K562 (cell line): ENCODE data around the gene ZMIZ1. TPM values are rescaled to one million over a fixed set of nuclear protein-coding genes. Genes with fewer than 3 reads are reported as not detected.

ENCODE experiments used
- ATAC-seq: fragments of 200-7000 bp; cut with Tn5 transposase; 3 replicates; pipeline ENCODE4 v1.9.1; 2020; ENCODE audit warnings: moderate library complexity
- BruUV-seq: library from RNA; stranded (reverse); fragments of 400-500 nt; replicated peaks from 2 replicates; lab custom pipeline; 2021; lab: Mats Ljungman, UMichigan
- CTCF ChIA-PET: fragments of 300-600 bp; formaldehyde crosslinking; extraction: SDS; loops from one replicate; lab custom pipeline; 2021; ENCODE audit warnings: low intra/inter-chr PET ratio; lab: Yijun Ruan, JAX
- POLR2A ChIA-PET: fragments of 300-600, 350-650 bp; sonication (Branson Sonifier 250); formaldehyde crosslinking; extraction: SDS; loops from one replicate; lab custom pipeline; 2021; ENCODE audit warnings: antibody characterized with exemption, inconsistent platforms; lab: Yijun Ruan, JAX
- DNase-seq, 4 experiments: peaks; one replicate each; pipeline versions ENCODE4 v3.0.0 to v3.0.0-alpha.2; 2011 to 2018; ENCODE audit warnings: low spot score in 3 of 4, mixed read lengths in 3 of 4; ENCODE audit errors: extremely low read depth in 1 of 4
- FAIRE-seq: peaks from 2 replicates; lab custom pipeline; 2011; peaks lifted over from hg19 to GRCh38; lab: Jason Lieb, UNC
- H2AFZ ChIP-seq: 2 replicates; pipeline ENCODE4 v1.6.0; 2011; ENCODE audit warnings: low read depth, low read length, control low read depth, inconsistent platforms
- H3K27ac ChIP-seq: fragments of 200-600 bp; 3 replicates; pipeline ENCODE4 v1.8.0; 2011; ENCODE audit warnings: low read depth, mild to moderate bottlenecking, control low read depth, inconsistent platforms, low read length, moderate library complexity, mixed read lengths; ENCODE audit errors: extremely low read depth
- H3K27me3 ChIP-seq, 2 experiments: fragments of 300-600 bp in 1 of 2; 2 replicates in 1 of 2; 3 replicates in 1 of 2; pipeline versions ENCODE4 v1.6.0 to v1.8.0; 2011; ENCODE audit warnings: inconsistent platforms in 2 of 2, low read length in 2 of 2, mild to moderate bottlenecking in 1 of 2, mixed read lengths in 1 of 2, moderate library complexity in 1 of 2; ENCODE audit not compliant: control insufficient read depth in 2 of 2, insufficient read depth in 2 of 2
- H3K36me3 ChIP-seq: fragments of 300-600 bp; 3 replicates; pipeline ENCODE4 v1.8.0; 2011; ENCODE audit warnings: mild to moderate bottlenecking, low read length, inconsistent platforms; ENCODE audit not compliant: control insufficient read depth, insufficient read depth
- H3K4me1 ChIP-seq, 2 experiments: fragments of 200-600 bp in 1 of 2; replicated peaks in 1 of 2; 2 replicates in 1 of 2; 3 replicates in 1 of 2; pipeline versions ENCODE4 v1.5.1 to v1.8.0; 2011; ENCODE audit warnings: inconsistent platforms in 2 of 2, low read length in 2 of 2, mild to moderate bottlenecking in 1 of 2, mixed read lengths in 1 of 2, moderate library complexity in 1 of 2; ENCODE audit not compliant: control insufficient read depth in 2 of 2, insufficient read depth in 2 of 2
- H3K4me2 ChIP-seq: 2 replicates; pipeline ENCODE4 v1.6.1; 2011; ENCODE audit warnings: low read length, control low read depth, inconsistent platforms, mixed read lengths; ENCODE audit not compliant: insufficient read depth
- H3K4me3 ChIP-seq: fragments of 200-600 bp; sonication (generic), shearing (Covaris generic); 2 replicates; pipeline ENCODE4 v1.5.1; 2016; ENCODE audit warnings: control low read depth, inconsistent platforms
- H3K79me2 ChIP-seq: fragments of 200-600 bp; 3 replicates; pipeline ENCODE4 v1.8.0; 2011; ENCODE audit warnings: low read length, inconsistent platforms; ENCODE audit not compliant: control insufficient read depth, insufficient read depth
- H3K9ac ChIP-seq, 2 experiments: 2 replicates each; pipeline versions ENCODE4 v1.6.0 to v1.6.1; 2011; ENCODE audit warnings: low read depth in 2 of 2, low read length in 2 of 2, control low read depth in 1 of 2, inconsistent platforms in 1 of 2, mild to moderate bottlenecking in 1 of 2, mixed read lengths in 1 of 2; ENCODE audit not compliant: insufficient read depth in 1 of 2
- H3K9me1 ChIP-seq: one replicate; pipeline ENCODE4 v1.6.0; 2011; ENCODE audit warnings: inconsistent platforms, mild to moderate bottlenecking, low read length, moderate library complexity; ENCODE audit not compliant: control insufficient read depth, insufficient read depth
- H3K9me3 ChIP-seq: replicated peaks from 2 replicates; pipeline ENCODE4 v1.5.1; 2011; ENCODE audit warnings: low read depth, low read length, inconsistent platforms; ENCODE audit not compliant: control insufficient read depth, insufficient read depth
- H4K20me1 ChIP-seq: replicated peaks from 2 replicates; pipeline ENCODE4 v1.6.1; 2011; ENCODE audit warnings: low read length, inconsistent platforms, mixed read lengths; ENCODE audit not compliant: control insufficient read depth, insufficient read depth
- HNRNPL ChIP-seq: fragments of 200-400 bp; formaldehyde crosslinking; IDR thresholded peaks from 2 replicates; pipeline ENCODE4 v1.6.1; 2017; ENCODE audit warnings: low read depth, mild to moderate bottlenecking, low read length
- JUND ChIP-seq, 2 experiments: IDR thresholded peaks; 2 replicates in 1 of 2; 3 replicates in 1 of 2; pipeline ENCODE4 v1.6.1; 2011; ENCODE audit warnings: borderline replicate concordance in 2 of 2, low read depth in 2 of 2, low read length in 2 of 2, improper control_type of control experiment in 1 of 2, missing biosample characterization in 1 of 2, missing genetic modification characterization in 1 of 2, missing genetic modification reagents in 1 of 2
- KAT2B ChIP-seq: IDR thresholded peaks from one replicate; pipeline ENCODE4 v1.6.1; 2012; ENCODE audit warnings: low read depth, mild to moderate bottlenecking, control low read depth, inconsistent platforms, low read length, moderate library complexity
- PHB ChIP-seq: fragments of 250-450 bp; sonication (Bioruptor Pico); IDR thresholded peaks from 2 replicates; pipeline ENCODE4 v1.5.0; 2021
- RAD21 ChIP-seq, 2 experiments: fragments of 250-450 bp in 1 of 2; fragments of 450-650 bp in 1 of 2; sonication (Bioruptor Pico) in 1 of 2; formaldehyde crosslinking in 1 of 2; IDR thresholded peaks in 1 of 2; conservative IDR thresholded peaks in 1 of 2; 2 replicates each; pipeline versions ENCODE4 v1.4.0 to v1.8.0; 2020 to 2022; ENCODE audit warnings: mild to moderate bottlenecking in 2 of 2, moderate library complexity in 1 of 2
- SREBF2 ChIP-seq: sonication (generic); formaldehyde crosslinking; IDR thresholded peaks from 2 replicates; pipeline ENCODE4 v1.4.0; 2020; ENCODE audit warnings: mild to moderate bottlenecking, missing genetic modification reagents
- TAF1 ChIP-seq: IDR thresholded peaks from 2 replicates; pipeline ENCODE4 v1.6.1; 2011; ENCODE audit warnings: mild to moderate bottlenecking, low read length, moderate library complexity; ENCODE audit not compliant: insufficient read depth, control insufficient read depth, severe bottlenecking; ENCODE audit errors: extremely low read depth
- ZNF197 ChIP-seq: fragments of 200-800 bp; sonication (Bioruptor generic); IDR thresholded peaks from 2 replicates; pipeline ENCODE4 v1.6.1; 2016; ENCODE audit warnings: low read depth, missing genetic modification characterization, missing compliant biosample characterization
- WGBS: fragments of 100-300 bp; shearing (Covaris generic); methylation state at CpG from one replicate; pipeline ENCODE4 v1.1.6; 2016; ENCODE audit warnings: low coverage, mixed read lengths; ENCODE audit not compliant: insufficient coverage; ENCODE audit errors: missing lambda C conversion rate; 5-methylcytosine and 5-hydroxymethylcytosine counted together
- in situ Hi-C: fragments of 300-500 bp; cut with MboI; formaldehyde crosslinking; loops from 4 replicates; pipeline ENCODE4 v1.15.0; 2018; ENCODE audit warnings: inconsistent platforms, mixed read lengths
- intact Hi-C: fragments of 100-400 bp; cut with micrococcal nuclease; formaldehyde crosslinking; loops from 2 replicates; pipeline ENCODE4 v1.14.2; 2022
- polyA plus RNA-seq, 8 experiments: library from polyadenylated mRNA; depleted of rRNA in 4 of 8; stranded (reverse) in 5 of 8; unstranded in 3 of 8; fragments of >200 nt; fragmentation: Nextera tagmentation in 2 of 8; fragmentation: Illumina TruSeq in 1 of 8; extraction: Ambion mirVana in 2 of 8; extraction: Trizol in 1 of 8; gene quantifications; 2 replicates each; pipeline versions ENCODE4 v1.2.1 to v1.2.3, GENCODE V29; 2011 to 2014; ENCODE audit warnings: inconsistent platforms in 1 of 8, missing spikeins in 1 of 8
- total RNA-seq, 7 experiments: library from RNA; depleted of rRNA in 6 of 7; stranded (reverse); fragments of >200 nt in 6 of 7; fragmentation: Illumina TruSeq in 2 of 7; extraction: Trizol in 2 of 7; gene quantifications; 2 replicates each; pipeline versions ENCODE4 v1.2.1 to v1.2.3, GENCODE V29; 2011 to 2021; ENCODE audit warnings: low replicate concordance in 1 of 7
- TF ChIP-seq, protein P1 (sequence below): sonication (generic); formaldehyde crosslinking; IDR thresholded peaks from 2 replicates; pipeline ENCODE4 v1.5.0; 2020; ENCODE audit warnings: missing genetic modification reagents
- TF ChIP-seq, protein P2 (sequence below): sonication (generic); formaldehyde crosslinking; IDR thresholded peaks from 2 replicates; pipeline ENCODE4 v1.8.0; 2022; ENCODE audit warnings: missing genetic modification reagents, mild to moderate bottlenecking, moderate library complexity, borderline replicate concordance

Gene ZMIZ1
- total and polyA plus RNA-seq, 9 of the 15 experiments (the other 6 are each of a cell fraction or from before 2014, with no cell fraction given) = 1.0 to 37.3 (median 4.3) TPM

DNA sequence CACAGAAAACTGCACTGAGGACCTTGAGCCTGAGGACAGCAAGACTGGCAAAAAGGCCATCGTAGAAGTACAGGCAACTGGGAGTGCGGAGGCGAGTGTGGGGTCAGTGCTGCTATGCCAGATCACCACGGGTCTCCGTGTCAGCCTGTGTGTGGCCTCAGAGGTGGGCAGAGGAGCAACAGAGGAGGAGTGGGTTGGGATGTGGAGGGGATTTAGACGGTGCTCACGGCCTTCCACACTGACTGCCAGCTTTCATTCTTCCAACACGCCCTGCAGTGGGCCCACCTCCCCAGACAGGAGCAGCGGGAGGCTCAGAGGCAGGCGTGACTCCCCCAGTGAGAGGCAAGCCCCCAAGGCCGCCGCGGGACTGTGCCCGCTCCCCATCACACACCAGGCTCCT lies 17.0 kb upstream of the ZMIZ1 start:
- WGBS = 40% methylated on average over 14 of the region's 14 CpGs
- Histone ChIP-seq H2AFZ (no peak overlapping the region), H3K27me3 (peaks cover 0 to 4% of the 10 kb centered on the region in 2 experiments; a peak in 2 of 5 replicates), H3K36me3 (no peaks in the 10 kb centered on the region), H3K9me3 (no peaks in the 10 kb centered on the region), H3K4me2 (no peak overlapping the region), H4K20me1 (no peaks in the 10 kb centered on the region), H3K4me1 (peaks cover 25 to 31% of the 10 kb centered on the region in 2 experiments), H3K27ac (no peak overlapping the region), H3K79me2 (no peaks in the 10 kb centered on the region), H3K9ac (peak overlapping the region in 1 of 2 experiments; percentile 7; a peak in 1 of 4 replicates), H3K4me3 (no peak overlapping the region), H3K9me1 (no peaks in the 10 kb centered on the region)
- in situ Hi-C loops (no loop called here), intact Hi-C loops (loop anchor here (5.0 kb wide), 1 partner anchor 79 kb away; no protein-coding TSS in a partner anchor)
- no peak for FAIRE-seq
- no TSS peak for BruUV-seq
- DNase-seq = no peak
- 0 out of 2 replicates have a peak, but pooled peaks have one; percentile 19 for TF ChIP-seq PHB (CRISPR knock-in tag)
- TF ChIP-seq HNRNPL = no peak
- ChIA-PET POLR2A (interaction anchor here (1.5 to 2.1 kb wide), 2 partner anchors 10 to 15 kb away, joined by 6 to 11 read pairs; no protein-coding TSS in a partner anchor), CTCF (no interaction called here)
- ATAC-seq = no peak

DNA sequence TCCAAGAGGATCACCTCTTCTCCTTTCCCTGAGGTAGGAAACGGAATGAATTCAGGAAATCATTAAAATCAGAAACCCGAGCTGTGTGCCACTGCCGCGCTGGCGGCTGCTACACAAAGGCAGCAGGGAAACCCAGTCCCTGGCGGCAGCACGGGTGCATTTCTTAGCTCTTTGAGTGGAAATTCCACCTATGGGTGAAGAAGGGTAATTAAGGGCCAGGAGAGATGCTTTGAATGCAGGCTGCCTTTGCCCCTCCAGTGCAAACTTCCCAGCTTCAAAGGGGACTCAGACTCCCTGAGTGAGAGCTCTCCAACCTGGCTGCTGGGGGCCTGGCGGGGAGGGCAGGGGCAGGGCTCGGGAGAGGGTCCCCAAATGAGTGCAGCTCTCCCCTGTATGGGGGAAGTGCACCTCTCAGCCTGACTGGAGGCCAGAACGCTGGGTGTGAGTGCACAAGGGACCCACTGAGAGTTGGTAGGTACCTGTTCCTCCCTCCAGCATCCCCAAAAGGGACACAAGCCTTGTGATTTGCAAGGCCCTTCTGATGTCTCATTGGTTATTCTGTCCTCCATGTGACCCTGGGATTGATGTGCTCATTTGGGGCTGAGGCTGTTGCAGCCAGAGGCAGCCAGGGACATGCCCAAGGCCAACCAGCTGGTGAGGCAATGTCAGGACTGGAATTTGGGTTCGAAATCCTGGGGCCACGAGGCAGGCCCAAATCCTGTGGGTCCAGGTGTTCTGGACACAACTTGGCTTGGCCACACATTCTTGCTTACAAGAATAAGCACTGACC lies 16.3 kb upstream of the ZMIZ1 start:
- no peaks in the 10 kb centered on the region for H3K9me3 ChIP-seq
- in situ Hi-C loops = no loop called here
- H3K4me2 ChIP-seq = no peak overlapping the region
- DNase-seq (peak; percentile 55 to 67 (median 64)), FAIRE-seq (peak; percentile 61), ATAC-seq (peak; percentile 60)
- POLR2A ChIA-PET = interaction anchor here (0.6 to 2.1 kb wide), 4 partner anchors 9 to 30 kb away, joined by 3 to 11 read pairs (median 6); no protein-coding TSS in a partner anchor
- 14% methylated on average over 12 of the region's 12 CpGs for whole genome bisulfite sequencing
- peaks cover 0 to 12% of the 10 kb centered on the region in 2 experiments; a peak in 3 of 5 replicates for H3K27me3 ChIP-seq
- BruUV-seq = no TSS peak
- H2AFZ ChIP-seq = no peak overlapping the region
- H3K9ac ChIP-seq = no peak overlapping the region
- H3K4me1 ChIP-seq = peaks cover 18 to 23% of the 10 kb centered on the region in 2 experiments
- intact Hi-C loops = loop anchor here (5.0 kb wide), 1 partner anchor 80 kb away; no protein-coding TSS in a partner anchor
- no peaks in the 10 kb centered on the region for H3K79me2 ChIP-seq
- CTCF ChIA-PET = no interaction called here
- no peaks in the 10 kb centered on the region for H3K36me3 ChIP-seq
- no peaks in the 10 kb centered on the region for H3K9me1 ChIP-seq
- H3K4me3 ChIP-seq = no peak overlapping the region
- H3K27ac ChIP-seq = no peak overlapping the region
- H4K20me1 ChIP-seq = no peaks in the 10 kb centered on the region
- TF ChIP-seq, protein P1, sequence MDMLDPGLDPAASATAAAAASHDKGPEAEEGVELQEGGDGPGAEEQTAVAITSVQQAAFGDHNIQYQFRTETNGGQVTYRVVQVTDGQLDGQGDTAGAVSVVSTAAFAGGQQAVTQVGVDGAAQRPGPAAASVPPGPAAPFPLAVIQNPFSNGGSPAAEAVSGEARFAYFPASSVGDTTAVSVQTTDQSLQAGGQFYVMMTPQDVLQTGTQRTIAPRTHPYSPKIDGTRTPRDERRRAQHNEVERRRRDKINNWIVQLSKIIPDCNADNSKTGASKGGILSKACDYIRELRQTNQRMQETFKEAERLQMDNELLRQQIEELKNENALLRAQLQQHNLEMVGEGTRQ (CRISPR knock-in tag) = peak; percentile 69
- TF ChIP-seq TAF1 (no peak), ZNF197 (CRISPR knock-in tag) (no peak), RAD21 (CRISPR knock-in tag; conservative IDR thresholded peaks at IDR 0.05 in 1 of 2, IDR thresholded peaks at IDR 0.05 in 1 of 2) (peak in 1 of 2 experiments; percentile 48; a peak in 2 of 4 replicates), KAT2B (no peak), SREBF2 (no peak), JUND (IDR thresholded peaks at IDR 0.05; ENCODE audit: borderline replicate concordance, low read depth, low read length) (0 out of 2 replicates have a peak, but pooled peaks have one; percentile 5), JUND (tag; IDR thresholded peaks at IDR 0.05; ENCODE audit: borderline replicate concordance, low read depth, low read length) (no peak)
- TF ChIP-seq, protein P2, sequence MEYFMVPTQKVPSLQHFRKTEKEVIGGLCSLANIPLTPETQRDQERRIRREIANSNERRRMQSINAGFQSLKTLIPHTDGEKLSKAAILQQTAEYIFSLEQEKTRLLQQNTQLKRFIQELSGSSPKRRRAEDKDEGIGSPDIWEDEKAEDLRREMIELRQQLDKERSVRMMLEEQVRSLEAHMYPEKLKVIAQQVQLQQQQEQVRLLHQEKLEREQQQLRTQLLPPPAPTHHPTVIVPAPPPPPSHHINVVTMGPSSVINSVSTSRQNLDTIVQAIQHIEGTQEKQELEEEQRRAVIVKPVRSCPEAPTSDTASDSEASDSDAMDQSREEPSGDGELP (CRISPR knock-in tag) = 0 out of 2 replicates have a peak, but pooled peaks have one; percentile 25
